Measurements from ENCODE around the gene AHRR.

AHRR gene

GRCh38 chr5:334903-335739 is 13.6 kb downstream of the AHRR start:
- Histone ChIP-seq H3K27ac (ENCODE audit: low read depth, low read length) (no peak overlapping the region), H3K27me3 (ENCODE audit: control insufficient read depth, insufficient read depth, low read length) (no peaks in the 10 kb centered on the region), H3K9me3 (ENCODE audit: control insufficient read depth, insufficient read depth, low read length) (no peaks in the 10 kb centered on the region), H3K9ac (ENCODE audit: low read depth, low read length) (no peak overlapping the region), H3K4me3 (ENCODE audit: low read depth, low read length) (no peak overlapping the region), H3K36me3 (ENCODE audit: control insufficient read depth, insufficient read depth, low read length) (no peaks in the 10 kb centered on the region), H3K4me1 (ENCODE audit: control insufficient read depth, insufficient read depth, low read length) (no peaks in the 10 kb centered on the region; the same call in 1 of the 2 replicates)

GRCh38 chr5:335740-336038 is 14.2 kb downstream of the AHRR start:
- no peak overlapping the region for H3K27ac ChIP-seq (ENCODE audit: low read depth, low read length)
- H3K4me3 ChIP-seq (ENCODE audit: low read depth, low read length) = no peak overlapping the region
- H3K36me3 ChIP-seq (ENCODE audit: control insufficient read depth, insufficient read depth, low read length) = no peaks in the 10 kb centered on the region
- H3K27me3 ChIP-seq (ENCODE audit: control insufficient read depth, insufficient read depth, low read length) = no peaks in the 10 kb centered on the region
- no peaks in the 10 kb centered on the region for H3K9me3 ChIP-seq (ENCODE audit: control insufficient read depth, insufficient read depth, low read length)
- no peaks in the 10 kb centered on the region; the same call in 1 of the 2 replicates for H3K4me1 ChIP-seq (ENCODE audit: control insufficient read depth, insufficient read depth, low read length)
- no peak overlapping the region for H3K9ac ChIP-seq (ENCODE audit: low read depth, low read length)

GRCh38 chr5:337563-338130 is 16.1 kb downstream of the AHRR start:
- H3K4me1 ChIP-seq (ENCODE audit: control insufficient read depth, insufficient read depth, low read length) = no peaks in the 10 kb centered on the region; the same call in 1 of the 2 replicates
- no peaks in the 10 kb centered on the region for H3K9me3 ChIP-seq (ENCODE audit: control insufficient read depth, insufficient read depth, low read length)
- H3K36me3 ChIP-seq (ENCODE audit: control insufficient read depth, insufficient read depth, low read length) = no peaks in the 10 kb centered on the region
- H3K4me3 ChIP-seq (ENCODE audit: low read depth, low read length) = no peak overlapping the region
- H3K9ac ChIP-seq (ENCODE audit: low read depth, low read length) = no peak overlapping the region
- H3K27ac ChIP-seq (ENCODE audit: low read depth, low read length) = no peak overlapping the region
- H3K27me3 ChIP-seq (ENCODE audit: control insufficient read depth, insufficient read depth, low read length) = peaks cover 3% of the 10 kb centered on the region

GRCh38 chr5:342501-343460 is 21.3 kb downstream of the AHRR start:
- Histone ChIP-seq H3K4me1 (ENCODE audit: control insufficient read depth, insufficient read depth, low read length) (peaks cover 16% of the 10 kb centered on the region), H3K27ac (ENCODE audit: low read depth, low read length) (no peak overlapping the region), H3K9ac (ENCODE audit: low read depth, low read length) (no peak overlapping the region), H3K36me3 (ENCODE audit: control insufficient read depth, insufficient read depth, low read length) (no peaks in the 10 kb centered on the region), H3K9me3 (ENCODE audit: control insufficient read depth, insufficient read depth, low read length) (no peaks in the 10 kb centered on the region), H3K4me3 (ENCODE audit: low read depth, low read length) (no peak overlapping the region), H3K27me3 (ENCODE audit: control insufficient read depth, insufficient read depth, low read length) (peaks cover 20% of the 10 kb centered on the region)

- peaks cover 20% of the 10 kb centered on the region for H3K27me3 ChIP-seq (ENCODE audit: control insufficient read depth, insufficient read depth, low read length)
- peaks cover 16% of the 10 kb centered on the region for H3K4me1 ChIP-seq (ENCODE audit: control insufficient read depth, insufficient read depth, low read length)
- no peaks in the 10 kb centered on the region for H3K36me3 ChIP-seq (ENCODE audit: control insufficient read depth, insufficient read depth, low read length)
- H3K9me3 ChIP-seq (ENCODE audit: control insufficient read depth, insufficient read depth, low read length) = no peaks in the 10 kb centered on the region
- H3K27ac ChIP-seq (ENCODE audit: low read depth, low read length) = no peak overlapping the region
- H3K9ac ChIP-seq (ENCODE audit: low read depth, low read length) = no peak overlapping the region
- peak overlapping the region; percentile 50 for H3K4me3 ChIP-seq (ENCODE audit: low read depth, low read length)
These were observed 22.2 kb downstream of the AHRR start for GRCh38 chr5:343461-344401.

- Histone ChIP-seq H3K9me3 (ENCODE audit: control insufficient read depth, insufficient read depth, low read length) (no peaks in the 10 kb centered on the region), H3K36me3 (ENCODE audit: control insufficient read depth, insufficient read depth, low read length) (no peaks in the 10 kb centered on the region), H3K27me3 (ENCODE audit: control insufficient read depth, insufficient read depth, low read length) (peaks cover 20% of the 10 kb centered on the region), H3K4me1 (ENCODE audit: control insufficient read depth, insufficient read depth, low read length) (peaks cover 16% of the 10 kb centered on the region), H3K27ac (ENCODE audit: low read depth, low read length) (no peak overlapping the region), H3K9ac (ENCODE audit: low read depth, low read length) (no peak overlapping the region), H3K4me3 (ENCODE audit: low read depth, low read length) (no peak overlapping the region)
These were observed 23.2 kb downstream of the AHRR start for GRCh38 chr5:344668-345067.

- Histone ChIP-seq H3K9me3 (ENCODE audit: control insufficient read depth, insufficient read depth, low read length) (no peaks in the 10 kb centered on the region), H3K9ac (ENCODE audit: low read depth, low read length) (no peak overlapping the region), H3K4me3 (ENCODE audit: low read depth, low read length) (no peak overlapping the region), H3K4me1 (ENCODE audit: control insufficient read depth, insufficient read depth, low read length) (peaks cover 16% of the 10 kb centered on the region), H3K27ac (ENCODE audit: low read depth, low read length) (peak overlapping the region; percentile 7), H3K27me3 (ENCODE audit: control insufficient read depth, insufficient read depth, low read length) (peaks cover 20% of the 10 kb centered on the region), H3K36me3 (ENCODE audit: control insufficient read depth, insufficient read depth, low read length) (no peaks in the 10 kb centered on the region)
These were observed 24.1 kb downstream of the AHRR start for GRCh38 chr5:345404-346195.

GRCh38 chr5:346229-346935 is 24.9 kb downstream of the AHRR start:
- Histone ChIP-seq H3K36me3 (ENCODE audit: control insufficient read depth, insufficient read depth, low read length) (no peaks in the 10 kb centered on the region), H3K9ac (ENCODE audit: low read depth, low read length) (no peak overlapping the region), H3K4me3 (ENCODE audit: low read depth, low read length) (no peak overlapping the region), H3K4me1 (ENCODE audit: control insufficient read depth, insufficient read depth, low read length) (peaks cover 16% of the 10 kb centered on the region), H3K27ac (ENCODE audit: low read depth, low read length) (no peak overlapping the region), H3K27me3 (ENCODE audit: control insufficient read depth, insufficient read depth, low read length) (peaks cover 20% of the 10 kb centered on the region), H3K9me3 (ENCODE audit: control insufficient read depth, insufficient read depth, low read length) (no peaks in the 10 kb centered on the region)

- H3K9me3 ChIP-seq (ENCODE audit: control insufficient read depth, insufficient read depth, low read length) = no peaks in the 10 kb centered on the region
- no peak overlapping the region for H3K27ac ChIP-seq (ENCODE audit: low read depth, low read length)
- H3K9ac ChIP-seq (ENCODE audit: low read depth, low read length) = no peak overlapping the region
- peaks cover 16% of the 10 kb centered on the region for H3K4me1 ChIP-seq (ENCODE audit: control insufficient read depth, insufficient read depth, low read length)
- H3K4me3 ChIP-seq (ENCODE audit: low read depth, low read length) = no peak overlapping the region
- no peaks in the 10 kb centered on the region for H3K36me3 ChIP-seq (ENCODE audit: control insufficient read depth, insufficient read depth, low read length)
- peaks cover 15% of the 10 kb centered on the region for H3K27me3 ChIP-seq (ENCODE audit: control insufficient read depth, insufficient read depth, low read length)
These were observed 26.3 kb downstream of the AHRR start for GRCh38 chr5:347712-348284.

Data from HUES48 (cell line).